HUES64 (cell line): ENCODE results near the gene DLX3.

Experiments
- H3K27ac ChIP-seq: 2 replicates; pipeline ENCODE4 v1.7.0; 2013; ENCODE audit warnings: low read depth, low read length, inconsistent platforms
- H3K27me3 ChIP-seq: 2 replicates; pipeline ENCODE4 v1.6.1; 2013; ENCODE audit warnings: mild to moderate bottlenecking, low read length; ENCODE audit not compliant: insufficient read depth
- H3K36me3 ChIP-seq: 2 replicates; pipeline ENCODE4 v1.6.1; 2013; ENCODE audit warnings: mild to moderate bottlenecking, low read length; ENCODE audit not compliant: insufficient read depth
- H3K4me1 ChIP-seq: 2 replicates; pipeline ENCODE4 v1.6.1; 2013; ENCODE audit warnings: mild to moderate bottlenecking, low read length, moderate library complexity; ENCODE audit not compliant: insufficient read depth
- H3K4me3 ChIP-seq: 2 replicates; pipeline ENCODE4 v1.5.1; 2013; ENCODE audit warnings: mild to moderate bottlenecking, low read length, moderate library complexity
- H3K9ac ChIP-seq: 2 replicates; pipeline ENCODE4 v1.6.1; 2013; ENCODE audit warnings: mild to moderate bottlenecking, low read depth, low read length
- H3K9me3 ChIP-seq: 2 replicates; pipeline ENCODE4 v1.6.1; 2013; ENCODE audit warnings: low read depth, low read length; ENCODE audit not compliant: insufficient read depth
- WGBS: fragments of 150-250, 120-280 bp; methylation state at CpG from one replicate; pipeline ENCODE4 v1.1.7; 2013; ENCODE audit warnings: missing lambda C conversion rate; 5-methylcytosine and 5-hydroxymethylcytosine counted together

The DLX3 gene

DNA sequence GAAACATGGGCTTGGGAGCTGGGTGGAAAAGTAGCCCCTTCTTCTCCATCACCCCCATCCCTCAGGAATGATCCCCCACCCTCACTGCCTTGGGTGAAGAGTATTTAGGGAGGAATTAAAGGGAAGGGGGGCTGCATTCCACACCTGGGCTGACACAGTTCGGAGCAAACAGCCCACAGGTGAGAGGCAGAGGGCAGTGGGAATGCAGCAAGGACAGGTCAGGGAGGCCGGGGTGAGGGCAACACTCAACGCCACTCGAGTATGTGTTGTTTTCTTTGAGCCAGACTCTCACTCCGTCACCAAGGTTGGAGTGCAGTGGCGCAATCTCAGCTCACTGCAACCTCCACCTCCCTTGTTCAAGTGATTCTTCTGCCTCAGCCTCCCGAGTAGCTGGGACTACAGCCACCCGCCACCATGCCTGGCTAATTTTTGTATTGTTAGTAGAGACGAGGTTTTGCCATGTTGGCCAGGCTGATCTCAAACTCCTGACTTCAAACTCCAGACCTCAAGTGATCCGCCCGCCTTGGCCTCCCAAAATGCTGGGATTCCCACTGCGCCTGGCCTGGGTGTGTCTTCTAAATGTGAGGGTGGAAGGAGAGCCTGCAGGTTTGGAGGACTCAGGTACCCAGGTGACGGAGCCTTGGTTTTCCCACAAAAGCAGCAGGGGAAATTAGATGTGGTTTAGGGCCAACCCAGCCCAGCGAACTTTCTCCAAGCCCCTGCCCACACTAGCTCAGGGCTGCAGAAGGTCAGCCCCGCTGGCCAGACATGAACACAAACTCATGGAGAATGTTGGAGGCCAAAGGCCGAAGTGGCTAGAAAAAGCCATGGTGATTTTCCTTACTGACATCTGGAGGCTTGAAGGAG lies 39.7 kb upstream of the DLX3 start:
- Histone ChIP-seq H3K9ac (no peak overlapping the region), H3K9me3 (no peaks in the 10 kb centered on the region), H3K27ac (no peak overlapping the region), H3K36me3 (no peaks in the 10 kb centered on the region), H3K4me1 (no peaks in the 10 kb centered on the region), H3K27me3 (no peaks in the 10 kb centered on the region), H3K4me3 (no peak overlapping the region)
- 83% methylated on average over 16 of the region's 16 CpGs for WGBS

DNA sequence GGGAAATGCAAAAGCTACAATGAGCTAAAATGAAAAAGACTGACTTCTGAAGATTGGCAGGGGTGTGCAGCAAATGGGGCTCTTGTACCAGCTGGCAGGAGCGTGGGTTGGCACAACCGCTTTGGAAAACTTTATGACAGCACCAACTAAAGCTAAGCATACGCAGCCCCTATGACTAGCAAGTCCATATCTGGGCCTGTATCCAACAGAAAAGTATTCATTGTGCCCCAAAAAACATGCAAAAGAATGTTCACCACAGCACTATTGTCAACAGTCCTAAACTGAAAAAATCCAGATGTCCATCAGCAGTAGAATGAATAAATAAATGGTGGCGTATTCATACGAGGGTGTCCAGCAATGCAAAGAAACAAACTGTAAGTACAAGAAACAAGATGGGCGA lies 38.3 kb upstream of the DLX3 start:
- H3K4me1 ChIP-seq, result peaks cover 7% of the 10 kb centered on the region; the same call in 1 of the 2 replicates
- no peaks in the 10 kb centered on the region for H3K9me3 ChIP-seq
- WGBS, result 84% methylated on average over 6 of the region's 6 CpGs
- no peak overlapping the region for H3K9ac ChIP-seq
- no peak overlapping the region for H3K27ac ChIP-seq
- H3K36me3 ChIP-seq, result no peaks in the 10 kb centered on the region
- no peaks in the 10 kb centered on the region; the same call in 1 of the 2 replicates for H3K27me3 ChIP-seq
- no peak overlapping the region for H3K4me3 ChIP-seq

DNA sequence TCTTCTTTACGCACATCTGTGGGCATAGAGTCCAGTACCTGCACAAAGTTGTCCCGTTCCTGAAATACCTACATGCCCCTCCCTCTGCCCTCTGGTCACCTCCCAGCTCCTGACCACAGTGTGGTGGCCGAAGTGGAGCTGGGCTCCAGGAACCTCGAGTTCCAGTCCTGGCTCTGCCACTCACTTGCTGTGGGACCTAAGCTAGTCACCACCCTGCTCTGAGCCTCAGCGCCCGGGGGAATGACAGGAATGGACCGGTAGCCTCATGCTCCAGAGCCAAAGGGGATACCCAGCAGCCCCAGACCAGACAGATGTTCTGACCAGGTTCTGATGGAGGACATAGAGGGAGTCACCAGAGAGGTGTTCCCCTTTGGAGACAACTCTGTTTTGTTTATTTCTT lies 34.2 kb upstream of the DLX3 start:
- Histone ChIP-seq H3K27ac (no peak overlapping the region), H3K27me3 (no peaks in the 10 kb centered on the region; the same call in 1 of the 2 replicates), H3K4me1 (peaks cover 18% of the 10 kb centered on the region; the same call in 1 of the 2 replicates), H3K36me3 (no peaks in the 10 kb centered on the region), H3K9ac (no peak overlapping the region), H3K4me3 (no peak overlapping the region), H3K9me3 (peaks cover 5% of the 10 kb centered on the region)
- 94% methylated on average over 7 of the region's 7 CpGs for WGBS

DNA sequence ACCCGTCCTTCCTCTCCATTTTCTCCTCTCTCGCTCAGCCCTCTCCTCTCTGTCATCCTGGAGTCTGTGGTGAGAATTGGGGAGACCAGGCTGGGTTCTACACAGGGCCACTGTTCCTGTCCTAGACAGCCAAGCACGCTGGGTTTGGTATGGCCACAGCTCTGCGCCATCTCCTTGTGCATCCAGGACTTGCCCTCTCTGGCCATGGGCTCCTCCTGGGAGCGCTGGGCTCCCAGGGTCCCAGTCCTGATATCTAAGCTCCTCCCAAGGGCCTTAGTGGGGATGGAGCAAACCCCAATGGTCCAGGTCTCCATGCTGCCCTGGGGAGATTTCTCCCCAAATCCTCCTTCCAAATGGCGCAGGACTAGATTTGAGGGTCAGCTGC lies 33.7 kb upstream of the DLX3 start:
- 76% methylated on average over 6 of the region's 6 CpGs for WGBS
- peaks cover 5% of the 10 kb centered on the region for H3K9me3 ChIP-seq
- peaks cover 18% of the 10 kb centered on the region; the same call in 1 of the 2 replicates for H3K4me1 ChIP-seq
- H3K27me3 ChIP-seq, result no peaks in the 10 kb centered on the region; the same call in 1 of the 2 replicates
- no peak overlapping the region for H3K9ac ChIP-seq
- H3K27ac ChIP-seq, result no peak overlapping the region
- H3K4me3 ChIP-seq, result no peak overlapping the region
- no peaks in the 10 kb centered on the region for H3K36me3 ChIP-seq

DNA sequence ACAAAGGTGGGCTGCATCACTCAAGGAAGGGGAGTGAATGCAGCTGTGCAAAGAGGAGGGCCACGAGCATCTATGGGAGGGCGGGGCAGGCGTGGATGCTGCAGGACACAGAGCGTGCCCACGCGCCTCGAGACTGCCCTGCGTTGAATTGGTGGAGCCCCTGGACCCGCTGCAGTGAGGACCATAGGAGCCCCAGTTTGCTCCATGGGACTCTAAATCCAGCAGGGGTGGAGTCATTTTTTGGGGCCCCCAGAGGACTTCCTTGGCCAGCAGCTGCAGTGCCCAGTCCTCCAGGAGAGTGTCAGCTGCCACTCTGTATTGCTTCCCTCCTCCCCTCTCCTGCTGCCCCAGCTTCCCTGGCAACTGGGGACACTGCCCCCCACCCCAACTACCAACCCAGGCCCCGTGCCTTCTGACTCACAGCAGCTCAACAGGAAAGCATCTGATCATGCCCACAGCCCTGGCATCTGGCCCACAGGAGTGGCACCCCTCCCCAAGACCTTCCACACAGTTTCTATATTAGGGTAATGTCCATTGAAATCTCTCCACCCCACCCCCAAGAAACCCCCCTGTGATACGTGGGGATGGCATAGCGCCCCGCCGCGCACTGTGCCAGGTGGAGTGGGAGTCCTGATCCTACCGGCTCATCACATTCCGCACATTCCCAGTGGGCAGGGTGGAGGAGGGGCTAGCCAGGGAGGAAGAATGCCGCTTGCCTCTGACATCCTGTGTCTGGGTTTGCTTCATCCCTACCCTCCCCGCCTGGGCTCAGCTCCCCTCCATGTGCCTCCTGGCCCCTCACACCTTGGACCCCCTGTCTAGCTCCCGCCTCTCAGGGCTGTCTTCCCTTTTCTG lies 33.1 kb upstream of the DLX3 start:
- no peaks in the 10 kb centered on the region for H3K36me3 ChIP-seq
- H3K4me1 ChIP-seq, result peaks cover 18% of the 10 kb centered on the region; the same call in 1 of the 2 replicates
- 0 out of 2 replicates have a peak overlapping the region, but pooled peaks have one; percentile 22 for H3K4me3 ChIP-seq
- no peak overlapping the region for H3K9ac ChIP-seq
- H3K9me3 ChIP-seq, result peaks cover 5% of the 10 kb centered on the region
- 51% methylated on average over 19 of the region's 20 CpGs for whole genome bisulfite sequencing
- no peaks in the 10 kb centered on the region; the same call in 1 of the 2 replicates for H3K27me3 ChIP-seq
- no peak overlapping the region for H3K27ac ChIP-seq

DNA sequence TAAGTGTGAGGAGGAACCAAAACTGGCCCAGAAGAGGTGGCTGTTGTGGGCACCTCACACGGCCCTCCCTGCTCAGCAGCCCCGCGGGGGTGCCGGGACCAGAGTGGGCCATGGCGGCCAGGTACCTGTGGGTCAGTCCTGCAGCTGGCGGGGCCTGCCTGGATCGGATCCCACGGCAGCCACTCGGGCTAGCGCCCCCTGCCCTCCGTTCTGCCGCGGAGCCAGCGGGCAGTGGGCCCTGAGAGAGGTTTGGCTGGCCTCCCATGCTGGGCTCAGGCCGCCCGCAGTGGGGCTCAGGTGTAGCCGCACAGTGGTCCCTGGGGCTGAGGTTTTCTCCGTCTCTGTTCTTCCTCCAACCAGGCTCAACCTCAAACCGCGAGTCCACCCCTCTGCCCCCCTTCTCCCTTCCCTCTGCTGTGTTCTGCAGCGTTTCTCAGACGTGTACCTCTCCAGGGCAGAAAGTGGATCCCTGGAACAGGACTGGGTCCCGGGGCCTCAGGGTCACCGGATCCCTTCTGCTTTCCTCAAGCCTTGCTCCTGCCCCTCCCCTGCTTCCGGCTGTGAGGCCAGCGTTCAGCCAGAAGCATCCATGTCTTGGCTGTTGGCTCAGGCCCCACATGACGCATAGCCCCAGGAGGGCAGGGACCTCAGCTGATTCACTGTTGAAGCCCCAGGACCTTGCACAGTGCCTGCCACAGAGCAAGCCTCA lies 32.3 kb upstream of the DLX3 start:
- no peak overlapping the region for H3K27ac ChIP-seq
- H3K4me1 ChIP-seq, result peaks cover 18% of the 10 kb centered on the region; the same call in 1 of the 2 replicates
- WGBS, result 15% methylated on average over 27 of the region's 27 CpGs
- H3K4me3 ChIP-seq, result peak overlapping the region; percentile 22; the same call in 1 of the 2 replicates
- no peaks in the 10 kb centered on the region; the same call in 1 of the 2 replicates for H3K27me3 ChIP-seq
- H3K9ac ChIP-seq, result no peak overlapping the region; the same call in 1 of the 2 replicates
- H3K9me3 ChIP-seq, result peaks cover 5% of the 10 kb centered on the region
- no peaks in the 10 kb centered on the region for H3K36me3 ChIP-seq

DNA sequence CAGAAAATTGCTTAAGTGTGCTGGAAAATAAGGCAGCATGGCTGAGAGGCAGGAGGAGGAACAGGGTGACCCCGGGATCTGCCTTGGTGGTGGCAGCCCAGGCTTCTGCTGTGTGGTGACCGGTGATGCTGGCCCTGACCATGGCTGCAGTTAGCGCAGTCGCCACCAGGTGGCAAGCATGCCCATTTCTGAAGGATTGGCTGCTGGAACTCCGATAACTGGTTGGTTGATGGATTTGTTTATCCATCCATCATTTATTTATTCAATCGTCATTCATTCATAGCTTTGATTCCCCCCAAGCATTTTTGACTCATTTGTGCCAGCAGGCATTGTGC lies 31.8 kb upstream of the DLX3 start:
- Histone ChIP-seq H3K27ac (no peak overlapping the region), H3K36me3 (no peaks in the 10 kb centered on the region), H3K9me3 (peaks cover 5% of the 10 kb centered on the region), H3K4me3 (peak overlapping the region; percentile 22; the same call in 1 of the 2 replicates), H3K27me3 (no peaks in the 10 kb centered on the region; the same call in 1 of the 2 replicates), H3K4me1 (peaks cover 18% of the 10 kb centered on the region; the same call in 1 of the 2 replicates), H3K9ac (no peak overlapping the region)
- WGBS, result 13% methylated on average over 4 of the region's 6 CpGs

DNA sequence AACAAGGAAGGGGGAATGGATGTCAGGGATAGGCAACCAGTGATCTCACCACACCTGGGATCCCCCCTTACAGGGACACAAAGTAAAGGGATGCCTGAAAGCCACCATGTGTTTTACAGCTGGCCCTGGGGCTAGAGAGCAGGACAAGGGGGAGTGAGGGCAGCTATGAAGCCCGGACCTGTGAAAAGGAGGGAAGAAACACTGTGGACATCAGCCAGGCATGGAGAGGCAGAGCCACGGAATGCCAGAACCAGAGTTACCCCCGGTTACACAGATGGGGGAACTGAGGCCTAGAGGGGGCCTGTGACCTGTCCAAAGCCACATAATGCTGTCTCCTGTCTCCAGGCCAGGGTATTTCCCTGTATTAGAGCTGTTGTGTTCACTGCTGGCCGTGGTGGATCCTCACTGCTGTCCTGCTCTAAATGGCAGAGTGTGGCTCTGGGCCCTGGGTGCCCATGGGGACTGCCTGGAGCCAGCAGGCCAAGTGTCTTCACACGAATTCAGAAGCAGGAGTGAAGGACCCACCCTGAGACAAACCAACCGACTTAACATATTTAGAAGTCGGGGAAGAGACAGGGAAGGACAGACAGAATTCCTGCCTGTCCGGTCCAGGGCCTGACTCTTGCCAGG lies 31.1 kb upstream of the DLX3 start:
- Histone ChIP-seq H3K27ac (no peak overlapping the region), H3K27me3 (no peaks in the 10 kb centered on the region; the same call in 1 of the 2 replicates), H3K4me1 (peaks cover 18% of the 10 kb centered on the region; the same call in 1 of the 2 replicates), H3K9ac (no peak overlapping the region), H3K4me3 (no peak overlapping the region), H3K36me3 (no peaks in the 10 kb centered on the region), H3K9me3 (peaks cover 5% of the 10 kb centered on the region)
- WGBS, result 84% methylated on average over 8 of the region's 8 CpGs

DNA sequence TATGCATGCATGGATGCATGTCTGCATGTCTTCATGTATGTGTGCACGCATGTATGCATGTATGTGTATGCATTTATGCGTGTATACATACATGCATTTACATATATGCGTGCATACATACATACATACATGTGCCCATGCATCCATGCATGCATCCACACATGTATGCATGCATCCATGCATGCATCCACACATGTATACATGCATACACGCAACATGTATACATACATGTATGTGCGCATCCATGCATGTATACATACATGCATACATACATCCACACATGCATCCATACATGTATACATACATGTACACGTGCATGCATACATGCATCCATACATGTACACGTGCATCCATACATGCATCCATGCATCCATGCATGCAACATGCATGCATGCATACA lies 29.8 kb upstream of the DLX3 start:
- Histone ChIP-seq H3K9ac (no peak overlapping the region), H3K27ac (no peak overlapping the region), H3K36me3 (no peaks in the 10 kb centered on the region), H3K9me3 (peaks cover 5% of the 10 kb centered on the region), H3K27me3 (no peaks in the 10 kb centered on the region; the same call in 1 of the 2 replicates), H3K4me1 (peaks cover 18% of the 10 kb centered on the region; the same call in 1 of the 2 replicates), H3K4me3 (no peak overlapping the region)
- 52% methylated on average over 6 of the region's 7 CpGs for WGBS

DNA sequence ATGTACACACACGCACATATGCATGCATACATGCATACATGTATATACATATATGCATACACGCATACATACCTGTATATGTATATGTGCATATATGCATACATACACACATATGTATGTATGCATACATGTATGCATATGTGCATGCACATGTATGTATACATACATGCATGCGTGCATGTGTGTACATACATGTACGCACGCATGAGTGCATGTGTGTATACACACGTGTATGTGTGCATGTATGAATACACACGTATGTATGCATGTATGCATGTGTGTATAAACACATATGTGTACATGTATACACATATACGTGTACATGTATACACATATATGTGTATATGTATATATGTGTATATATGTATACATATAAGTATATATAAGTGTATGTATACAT lies 28.5 kb upstream of the DLX3 start:
- no peaks in the 10 kb centered on the region for H3K36me3 ChIP-seq
- no peak overlapping the region for H3K9ac ChIP-seq
- peaks cover 13% of the 10 kb centered on the region; the same call in 1 of the 2 replicates for H3K4me1 ChIP-seq
- H3K9me3 ChIP-seq, result peaks cover 5% of the 10 kb centered on the region
- 72% methylated on average over 6 of the region's 8 CpGs for WGBS
- H3K27me3 ChIP-seq, result no peaks in the 10 kb centered on the region
- no peak overlapping the region for H3K27ac ChIP-seq
- no peak overlapping the region for H3K4me3 ChIP-seq
